Measurements from ENCODE around the gene CD4. TPM values are rescaled to one million over a fixed set of nuclear protein-coding genes. Genes with fewer than 3 reads are reported as not detected.

The CD4 gene
- polyA plus RNA-seq, 1 of the 3 experiments (the other 2 are of a cell fraction) = 0.02 TPM

DNA sequence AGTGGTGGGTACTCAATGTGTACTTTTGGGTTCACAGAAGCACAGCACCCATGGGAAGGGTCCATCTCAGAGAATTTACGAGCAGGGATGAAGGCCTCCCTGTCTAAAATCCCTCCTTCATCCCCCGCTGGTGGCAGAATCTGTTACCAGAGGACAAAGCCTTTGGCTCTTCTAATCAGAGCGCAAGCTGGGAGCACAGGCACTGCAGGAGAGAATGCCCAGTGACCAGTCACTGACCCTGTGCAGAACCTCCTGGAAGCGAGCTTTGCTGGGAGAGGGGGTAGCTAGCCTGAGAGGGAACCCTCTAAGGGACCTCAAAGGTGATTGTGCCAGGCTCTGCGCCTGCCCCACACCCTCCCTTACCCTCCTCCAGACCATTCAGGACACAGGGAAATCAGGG, 30.8 kb downstream of the CD4 start:
- ChIA-PET CTCF (interaction anchor here (0.8 to 12.7 kb wide), 6 partner anchors 15 to 206 kb away, joined by 3 to 246 read pairs (median 34); partner anchors contain the start of genes MLF2 and SPSB2), POLR2A (interaction anchor here (1.0 to 2.8 kb wide), 4 partner anchors 10 to 131 kb away, joined by 3 to 19 read pairs (median 7); partner anchors contain the start of genes CDCA3, PTMS, USP5 and ZNF384)
- Histone ChIP-seq H2AFZ (ENCODE audit: low read depth) (no peak overlapping the region), H3K4me2 (0 out of 2 replicates have a peak overlapping the region, but pooled peaks have one; percentile 95), H3K27ac (ENCODE audit: low read depth in 2 of 2, low read length in 1 of 2) (peak overlapping the region in 1 of 2 experiments; percentile 61; a peak in 1 of 4 replicates), H3K4me3 (ENCODE audit: low read depth in 2 of 2, low read length in 1 of 2) (no peak overlapping the region), H4K20me1 (ENCODE audit: insufficient read depth) (no peaks in the 10 kb centered on the region), H3K9ac (no peak overlapping the region), H3F3A (replicated peaks; ENCODE audit: insufficient read depth) (no peaks in the 10 kb centered on the region), H3K27me3 (ENCODE audit: insufficient read depth) (no peaks in the 10 kb centered on the region), H3K79me2 (ENCODE audit: insufficient read depth) (no peaks in the 10 kb centered on the region), H3K36me3 (replicated peaks in 1 of 2; ENCODE audit: control insufficient read depth in 1 of 2, insufficient read depth in 2 of 2, low read length in 1 of 2) (no peaks in the 10 kb centered on the region), H3K4me1 (ENCODE audit: control insufficient read depth in 1 of 2, insufficient read depth in 2 of 2, low read depth in 1 of 2, low read length in 1 of 2) (peaks cover 12 to 78% of the 10 kb centered on the region in 2 experiments; a peak in 3 of 4 replicates), H3K9me3 (no peaks in the 10 kb centered on the region), H3K9me2 (no peaks in the 10 kb centered on the region)
- TF ChIP-seq TEAD4 (IDR thresholded peaks at IDR 0.05; ENCODE audit: borderline replicate concordance, insufficient read depth) (no peak), GATA2 (CRISPR knock-in tag; IDR thresholded peaks at IDR 0.05) (no peak), EP300 (IDR thresholded peaks at IDR 0.05; ENCODE audit: borderline replicate concordance in 1 of 2, low read depth in 1 of 2, low read length in 1 of 2) (no peak), RXRA (IDR thresholded peaks at IDR 0.05; ENCODE audit: borderline replicate concordance, low read depth) (no peak), GABPA (IDR thresholded peaks at IDR 0.05; ENCODE audit: low read depth) (no peak), RAD21 (IDR thresholded peaks at IDR 0.05; ENCODE audit: low read length) (no peak), RFX5 (IDR thresholded peaks at IDR 0.05; ENCODE audit: low read length) (no peak), MXI1 (IDR thresholded peaks at IDR 0.05; ENCODE audit: low read depth, low read length) (no peak), PBX3 (IDR thresholded peaks at IDR 0.05) (no peak), ELF1 (IDR thresholded peaks at IDR 0.05) (no peak), EZH2phosphoT487 (IDR thresholded peaks at IDR 0.05; ENCODE audit: borderline replicate concordance, low read depth) (no peak), NFIC (IDR thresholded peaks at IDR 0.05; ENCODE audit: borderline replicate concordance) (no peak), USF1 (IDR thresholded peaks at IDR 0.05; ENCODE audit: borderline replicate concordance, low read depth) (no peak), FOXM1 (IDR thresholded peaks at IDR 0.05; ENCODE audit: low read depth) (no peak)
- TF ChIP-seq, protein P1, sequence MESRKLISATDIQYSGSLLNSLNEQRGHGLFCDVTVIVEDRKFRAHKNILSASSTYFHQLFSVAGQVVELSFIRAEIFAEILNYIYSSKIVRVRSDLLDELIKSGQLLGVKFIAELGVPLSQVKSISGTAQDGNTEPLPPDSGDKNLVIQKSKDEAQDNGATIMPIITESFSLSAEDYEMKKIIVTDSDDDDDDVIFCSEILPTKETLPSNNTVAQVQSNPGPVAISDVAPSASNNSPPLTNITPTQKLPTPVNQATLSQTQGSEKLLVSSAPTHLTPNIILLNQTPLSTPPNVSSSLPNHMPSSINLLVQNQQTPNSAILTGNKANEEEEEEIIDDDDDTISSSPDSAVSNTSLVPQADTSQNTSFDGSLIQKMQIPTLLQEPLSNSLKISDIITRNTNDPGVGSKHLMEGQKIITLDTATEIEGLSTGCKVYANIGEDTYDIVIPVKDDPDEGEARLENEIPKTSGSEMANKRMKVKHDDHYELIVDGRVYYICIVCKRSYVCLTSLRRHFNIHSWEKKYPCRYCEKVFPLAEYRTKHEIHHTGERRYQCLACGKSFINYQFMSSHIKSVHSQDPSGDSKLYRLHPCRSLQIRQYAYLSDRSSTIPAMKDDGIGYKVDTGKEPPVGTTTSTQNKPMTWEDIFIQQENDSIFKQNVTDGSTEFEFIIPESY (IDR thresholded peaks at IDR 0.05; ENCODE audit: borderline replicate concordance, low read depth) = no peak
- TF ChIP-seq, protein P2, sequence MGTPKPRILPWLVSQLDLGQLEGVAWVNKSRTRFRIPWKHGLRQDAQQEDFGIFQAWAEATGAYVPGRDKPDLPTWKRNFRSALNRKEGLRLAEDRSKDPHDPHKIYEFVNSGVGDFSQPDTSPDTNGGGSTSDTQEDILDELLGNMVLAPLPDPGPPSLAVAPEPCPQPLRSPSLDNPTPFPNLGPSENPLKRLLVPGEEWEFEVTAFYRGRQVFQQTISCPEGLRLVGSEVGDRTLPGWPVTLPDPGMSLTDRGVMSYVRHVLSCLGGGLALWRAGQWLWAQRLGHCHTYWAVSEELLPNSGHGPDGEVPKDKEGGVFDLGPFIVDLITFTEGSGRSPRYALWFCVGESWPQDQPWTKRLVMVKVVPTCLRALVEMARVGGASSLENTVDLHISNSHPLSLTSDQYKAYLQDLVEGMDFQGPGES (IDR thresholded peaks at IDR 0.05; ENCODE audit: low read depth, low read length) = no peak
- TF ChIP-seq, protein P3, sequence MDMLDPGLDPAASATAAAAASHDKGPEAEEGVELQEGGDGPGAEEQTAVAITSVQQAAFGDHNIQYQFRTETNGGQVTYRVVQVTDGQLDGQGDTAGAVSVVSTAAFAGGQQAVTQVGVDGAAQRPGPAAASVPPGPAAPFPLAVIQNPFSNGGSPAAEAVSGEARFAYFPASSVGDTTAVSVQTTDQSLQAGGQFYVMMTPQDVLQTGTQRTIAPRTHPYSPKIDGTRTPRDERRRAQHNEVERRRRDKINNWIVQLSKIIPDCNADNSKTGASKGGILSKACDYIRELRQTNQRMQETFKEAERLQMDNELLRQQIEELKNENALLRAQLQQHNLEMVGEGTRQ (IDR thresholded peaks at IDR 0.05; ENCODE audit: borderline replicate concordance, low read depth, low read length) = no peak
- WGBS (ENCODE audit: low lambda C conversion rate) = 55% methylated on average over 3 of the region's 5 CpGs
- DNase-seq = no peak
